A549 treated with GW870086 at 1 μM for 4 hours (cell line): Measurements from ENCODE around the gene NAIF1. TPM values are rescaled to one million over a fixed set of nuclear protein-coding genes. Genes with fewer than 3 reads are reported as not detected.

ENCODE experiments used
- total RNA-seq: library from RNA; stranded (reverse); fragments of 200-300 nt; extraction: Qiagen RNA extraction; gene quantifications from 5 replicates; pipeline ENCODE4 v1.2.3, GENCODE V29; 2022; ENCODE audit warnings: low read depth

The NAIF1 gene, protein sequence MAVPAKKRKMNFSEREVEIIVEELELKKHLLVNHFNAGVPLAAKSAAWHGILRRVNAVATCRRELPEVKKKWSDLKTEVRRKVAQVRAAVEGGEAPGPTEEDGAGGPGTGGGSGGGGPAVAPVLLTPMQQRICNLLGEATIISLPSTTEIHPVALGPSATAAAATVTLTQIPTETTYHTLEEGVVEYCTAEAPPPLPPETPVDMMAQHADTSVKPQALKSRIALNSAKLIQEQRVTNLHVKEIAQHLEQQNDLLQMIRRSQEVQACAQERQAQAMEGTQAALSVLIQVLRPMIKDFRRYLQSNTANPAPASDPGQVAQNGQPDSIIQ
- total RNA-seq, result 4.5 to 6.9 TPM (median 6.4 TPM) in 5 replicates

DNA sequence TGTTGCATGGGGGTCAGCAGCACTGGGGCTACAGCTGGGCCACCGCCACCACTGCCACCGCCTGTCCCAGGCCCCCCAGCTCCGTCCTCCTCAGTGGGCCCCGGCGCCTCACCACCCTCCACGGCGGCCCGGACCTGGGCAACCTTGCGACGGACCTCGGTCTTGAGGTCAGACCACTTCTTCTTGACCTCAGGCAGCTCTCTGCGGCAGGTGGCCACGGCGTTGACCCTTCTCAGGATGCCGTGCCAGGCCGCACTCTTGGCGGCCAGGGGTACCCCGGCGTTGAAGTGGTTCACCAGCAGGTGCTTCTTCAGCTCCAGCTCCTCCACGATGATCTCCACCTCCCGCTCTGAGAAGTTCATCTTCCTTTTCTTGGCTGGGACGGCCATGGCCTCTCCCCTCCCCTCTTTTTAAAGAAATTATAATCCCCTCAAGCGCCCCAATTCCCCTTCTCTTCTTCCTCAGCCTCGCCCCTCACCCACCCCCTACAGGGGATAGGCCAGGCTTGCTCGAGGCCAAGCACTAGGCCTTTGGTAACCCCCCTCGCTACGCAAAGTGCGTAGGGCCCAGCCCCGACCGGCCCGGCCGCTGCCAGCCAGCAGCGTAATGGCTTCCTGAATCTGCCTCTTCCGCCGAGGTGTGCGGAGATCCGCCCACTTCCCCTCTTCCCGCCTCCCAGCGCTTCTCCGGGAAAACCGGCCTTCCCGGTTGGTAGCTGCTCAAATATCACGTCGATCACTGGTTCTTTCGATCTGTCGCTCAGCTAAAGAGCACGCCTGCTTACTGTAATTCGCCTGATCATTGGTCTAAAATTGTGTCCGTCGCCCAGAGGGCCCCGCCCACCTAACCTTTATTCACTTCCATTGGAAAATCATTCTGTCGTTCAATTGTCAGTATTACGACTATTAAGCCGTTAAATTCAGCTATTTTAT, at the start of gene NAIF1:
Gene NAIF1, minus strand, starts transcription at position 608 of the 932 bp plus-strand sequence. Its CDS starts 219 bp downstream, at position 389.

DNA sequence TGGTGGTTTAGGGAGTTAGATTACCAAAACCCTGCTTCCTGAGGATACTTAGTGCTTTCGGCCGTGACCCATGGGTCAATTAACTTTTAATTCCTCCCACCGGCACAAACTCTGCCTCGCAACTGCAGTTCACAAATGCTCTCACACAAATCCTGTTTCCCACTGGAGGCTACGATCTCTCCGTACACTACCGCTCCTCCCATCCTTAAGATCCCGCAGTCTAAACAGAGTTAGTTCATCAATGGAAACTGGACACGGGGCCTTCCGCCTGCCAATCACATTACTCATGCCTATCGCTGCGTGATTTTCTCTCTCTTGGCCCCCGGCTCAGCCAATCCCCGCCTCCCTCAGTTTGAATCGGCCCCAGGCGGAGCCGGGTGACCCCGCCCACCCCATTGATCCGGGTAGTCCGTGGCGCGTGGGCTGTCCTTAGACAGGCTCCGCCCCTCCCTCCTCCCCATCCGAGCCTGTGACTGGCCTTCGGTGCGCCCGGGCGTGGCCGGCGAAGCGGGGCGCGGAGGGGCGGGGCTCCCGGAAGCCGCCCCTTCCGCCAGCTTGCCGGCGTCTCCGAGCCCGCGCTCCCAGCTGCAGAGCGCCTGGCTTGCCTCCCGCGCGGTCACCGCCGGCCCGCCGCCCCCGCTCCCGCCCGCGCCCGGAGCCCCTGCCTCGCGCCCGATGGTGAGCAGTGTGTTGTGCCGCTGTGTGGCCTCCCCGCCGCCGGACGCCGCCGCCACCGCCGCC, 695 bp upstream of the NAIF1 start, which contains the start of gene SLC25A25:
Gene SLC25A25, plus strand, starts transcription at position 588 of the 741 bp plus-strand sequence. Its CDS starts 88 bp downstream, at position 676.

Other genes starting within 250 kb of the NAIF1 start
- gene ENG, start 212.7 kb downstream of the NAIF1 start, total RNA-seq, result 0.12 to 0.29 TPM (median 0.16 TPM) in 5 replicates
- 43.0 to 83.4 TPM (median 76.2 TPM) in 5 replicates for gene AK1, start 189.6 kb downstream of the NAIF1 start, total RNA-seq
- gene ST6GALNAC6, start 167.7 kb downstream of the NAIF1 start, total RNA-seq, result 17.8 to 24.7 TPM (median 20.3 TPM) in 5 replicates
- 13.8 to 20.6 TPM (median 18.1 TPM) in 5 replicates for gene ST6GALNAC4, start 150.3 kb downstream of the NAIF1 start, total RNA-seq
- 1.3 to 3.3 TPM (median 1.8 TPM) in 5 replicates for gene PIP5KL1, start 136.5 kb downstream of the NAIF1 start, total RNA-seq
- 36.4 to 43.7 TPM (median 41.9 TPM) in 5 replicates for gene DPM2, start 129.5 kb downstream of the NAIF1 start, total RNA-seq
- gene EEIG1, start 86.3 kb downstream of the NAIF1 start, total RNA-seq, result 45.8 to 67.1 TPM (median 58.6 TPM) in 5 replicates
- 7.2 to 8.7 TPM (median 8.0 TPM) in 5 replicates for gene SLC25A25, start 912 bp upstream of the NAIF1 start, total RNA-seq
- gene PTGES2, start 60.4 kb upstream of the NAIF1 start, total RNA-seq, result 67.6 to 98.4 TPM (median 91.8 TPM) in 5 replicates
- gene LCN2, start 82.1 kb upstream of the NAIF1 start, total RNA-seq, result 2.4 to 6.8 TPM (median 3.2 TPM) in 5 replicates
- 48.4 to 68.9 TPM (median 61.7 TPM) in 5 replicates for gene BBLN, start 92.9 kb upstream of the NAIF1 start, total RNA-seq
- 69.8 to 91.7 TPM (median 80.7 TPM) in 5 replicates for gene CIZ1, start 124.3 kb upstream of the NAIF1 start, total RNA-seq
- 80.7 to 101 TPM (median 88.4 TPM) in 5 replicates for gene DNM1, start 136.1 kb upstream of the NAIF1 start, total RNA-seq
- gene GOLGA2, start 208.7 kb upstream of the NAIF1 start, total RNA-seq, result 37.3 to 51.1 TPM (median 46.7 TPM) in 5 replicates
- gene SWI5, start 209.0 kb upstream of the NAIF1 start, total RNA-seq, result 42.0 to 55.1 TPM (median 43.8 TPM) in 5 replicates